Endothelial cell (in vitro differentiated cells): ENCODE data around the gene DCAF8. TPM values are rescaled to one million over a fixed set of nuclear protein-coding genes. Genes with fewer than 3 reads are reported as not detected.

Source experiments
- DNase-seq: peaks from one replicate; pipeline ENCODE4 v3.0.0; 2021; ENCODE audit warnings: low spot score
- H3K27ac Mint-ChIP-seq: one replicate; pipeline ENCODE4 v1.8.0; 2021; ENCODE audit warnings: mixed read lengths, inconsistent platforms; ENCODE audit not compliant: unreplicated experiment
- H3K27me3 Mint-ChIP-seq: one replicate; pipeline ENCODE4 v1.8.0; 2021; ENCODE audit warnings: mild to moderate bottlenecking, moderate library complexity, mixed read lengths, inconsistent platforms; ENCODE audit not compliant: unreplicated experiment
- H3K36me3 Mint-ChIP-seq: one replicate; pipeline ENCODE4 v1.8.0; 2021; ENCODE audit warnings: mild to moderate bottlenecking, low read depth, mixed read lengths, inconsistent platforms; ENCODE audit not compliant: unreplicated experiment
- H3K4me1 Mint-ChIP-seq: one replicate; pipeline ENCODE4 v1.8.0; 2021; ENCODE audit warnings: mild to moderate bottlenecking, mixed read lengths, inconsistent platforms; ENCODE audit not compliant: unreplicated experiment
- H3K4me3 Mint-ChIP-seq: one replicate; pipeline ENCODE4 v1.8.0; 2021; ENCODE audit warnings: mild to moderate bottlenecking, mixed read lengths, inconsistent platforms; ENCODE audit not compliant: unreplicated experiment
- H3K9me3 Mint-ChIP-seq: one replicate; pipeline ENCODE4 v1.8.0; 2021; ENCODE audit warnings: mixed read lengths, inconsistent platforms; ENCODE audit not compliant: unreplicated experiment
- CTCF ChIP-seq: fragments of 200-600 bp; sonication (generic); IDR thresholded peaks from one replicate; pipeline ENCODE4 v1.5.0; 2021; ENCODE audit warnings: antibody characterized with exemption; ENCODE audit not compliant: unreplicated experiment
- total RNA-seq: library from RNA; stranded (reverse); fragmentation: NEBNext Ultra II Directional; extraction: Animal tissue kit (Norgen Biotek cat#: 25700); gene quantifications from one replicate; pipeline ENCODE4 v1.2.1, GENCODE V29; 2021; ENCODE audit not compliant: unreplicated experiment

The DCAF8 gene
- total RNA-seq, 1 donor from 2014 or later = 134 TPM

GRCh38 chr1:160282807-160283206 is 20.5 kb upstream of the DCAF8 start:
- peaks cover 2% of the 10 kb centered on the region for H3K27me3 Mint-ChIP-seq

GRCh38 chr1:160277987-160278386 is 15.6 kb upstream of the DCAF8 start:
- Mint-ChIP-seq H3K4me3 (no peak overlapping the region), H3K27ac (no peak overlapping the region), H3K4me1 (no peaks in the 10 kb centered on the region), H3K27me3 (no peaks in the 10 kb centered on the region), H3K36me3 (peaks cover 24% of the 10 kb centered on the region), H3K9me3 (no peaks in the 10 kb centered on the region)
- no peak for DNase-seq
- no peak for TF ChIP-seq CTCF

More at GRCh38 chr1:160282807-160283206, 20.5 kb upstream of the DCAF8 start:
- no peak for TF ChIP-seq CTCF
- Mint-ChIP-seq H3K4me1 (peaks cover 22% of the 10 kb centered on the region), H3K4me3 (no peak overlapping the region), H3K9me3 (no peaks in the 10 kb centered on the region), H3K27ac (no peak overlapping the region), H3K36me3 (peaks cover 32% of the 10 kb centered on the region)
- DNase-seq = no peak

GRCh38 chr1:160277330-160277729 is 15.0 kb upstream of the DCAF8 start:
- Mint-ChIP-seq H3K4me3 (no peak overlapping the region), H3K27ac (no peak overlapping the region), H3K9me3 (no peaks in the 10 kb centered on the region), H3K36me3 (peaks cover 19% of the 10 kb centered on the region), H3K4me1 (no peaks in the 10 kb centered on the region), H3K27me3 (no peaks in the 10 kb centered on the region)
- TF ChIP-seq CTCF = no peak
- DNase-seq = no peak

- Mint-ChIP-seq H3K36me3 (no peaks in the 10 kb centered on the region), H3K9me3 (no peaks in the 10 kb centered on the region), H3K4me3 (no peak overlapping the region), H3K4me1 (no peaks in the 10 kb centered on the region), H3K27me3 (peaks cover 2% of the 10 kb centered on the region), H3K27ac (no peak overlapping the region)
- DNase-seq = no peak
- TF ChIP-seq CTCF = no peak
These were observed 8.7 kb upstream of the DCAF8 start for GRCh38 chr1:160271025-160271424.

- TF ChIP-seq CTCF = no peak
- Mint-ChIP-seq H3K27me3 (peaks cover 6% of the 10 kb centered on the region), H3K4me1 (peaks cover 1% of the 10 kb centered on the region), H3K4me3 (no peak overlapping the region), H3K9me3 (no peaks in the 10 kb centered on the region), H3K36me3 (no peaks in the 10 kb centered on the region), H3K27ac (no peak overlapping the region)
- no peak for DNase-seq
These were observed 5.1 kb upstream of the DCAF8 start for GRCh38 chr1:160267284-160267991.
